ENCODE measurements around the gene PIP5K1B.

PIP5K1B gene

GRCh38 chr9:68817079-68817875 lies 112.2 kb downstream of the PIP5K1B start:
- H3K4me1 ChIP-seq (ENCODE audit: control insufficient read depth, insufficient read depth, low read length): no peaks in the 10 kb centered on the region
- H3K27ac ChIP-seq (ENCODE audit: low read depth, low read length): no peak overlapping the region
- H3K27me3 ChIP-seq (ENCODE audit: control insufficient read depth, insufficient read depth, low read length): no peaks in the 10 kb centered on the region
- H3K9me3 ChIP-seq (ENCODE audit: control insufficient read depth, insufficient read depth, low read length): no peaks in the 10 kb centered on the region
- H3K9ac ChIP-seq (ENCODE audit: low read depth, low read length): no peak overlapping the region
- no peaks in the 10 kb centered on the region for H3K36me3 ChIP-seq (ENCODE audit: control insufficient read depth, insufficient read depth, low read length)
- no peak overlapping the region for H3K4me3 ChIP-seq (ENCODE audit: low read depth, low read length)

GRCh38 chr9:68819065-68819464 lies 114.0 kb downstream of the PIP5K1B start:
- Histone ChIP-seq H3K4me1 (ENCODE audit: control insufficient read depth, insufficient read depth, low read length) (no peaks in the 10 kb centered on the region), H3K36me3 (ENCODE audit: control insufficient read depth, insufficient read depth, low read length) (no peaks in the 10 kb centered on the region), H3K9ac (ENCODE audit: low read depth, low read length) (no peak overlapping the region), H3K27ac (ENCODE audit: low read depth, low read length) (no peak overlapping the region), H3K4me3 (ENCODE audit: low read depth, low read length) (no peak overlapping the region), H3K9me3 (ENCODE audit: control insufficient read depth, insufficient read depth, low read length) (no peaks in the 10 kb centered on the region), H3K27me3 (ENCODE audit: control insufficient read depth, insufficient read depth, low read length) (no peaks in the 10 kb centered on the region)

- no peaks in the 10 kb centered on the region for H3K27me3 ChIP-seq (ENCODE audit: control insufficient read depth, insufficient read depth, low read length)
- no peak overlapping the region for H3K27ac ChIP-seq (ENCODE audit: low read depth, low read length)
- H3K9me3 ChIP-seq (ENCODE audit: control insufficient read depth, insufficient read depth, low read length): no peaks in the 10 kb centered on the region
- no peak overlapping the region for H3K4me3 ChIP-seq (ENCODE audit: low read depth, low read length)
- peaks cover 14% of the 10 kb centered on the region for H3K4me1 ChIP-seq (ENCODE audit: control insufficient read depth, insufficient read depth, low read length)
- no peak overlapping the region for H3K9ac ChIP-seq (ENCODE audit: low read depth, low read length)
- H3K36me3 ChIP-seq (ENCODE audit: control insufficient read depth, insufficient read depth, low read length): no peaks in the 10 kb centered on the region
Observed at GRCh38 chr9:68821911-68822310, 116.9 kb downstream of the PIP5K1B start.

- Histone ChIP-seq H3K36me3 (ENCODE audit: control insufficient read depth, insufficient read depth, low read length) (no peaks in the 10 kb centered on the region), H3K4me3 (ENCODE audit: low read depth, low read length) (no peak overlapping the region), H3K27me3 (ENCODE audit: control insufficient read depth, insufficient read depth, low read length) (no peaks in the 10 kb centered on the region), H3K4me1 (ENCODE audit: control insufficient read depth, insufficient read depth, low read length) (peaks cover 14% of the 10 kb centered on the region), H3K27ac (ENCODE audit: low read depth, low read length) (no peak overlapping the region), H3K9me3 (ENCODE audit: control insufficient read depth, insufficient read depth, low read length) (no peaks in the 10 kb centered on the region), H3K9ac (ENCODE audit: low read depth, low read length) (no peak overlapping the region)
Observed at GRCh38 chr9:68822596-68823165, 117.6 kb downstream of the PIP5K1B start.

- peaks cover 21% of the 10 kb centered on the region for H3K4me1 ChIP-seq (ENCODE audit: control insufficient read depth, insufficient read depth, low read length)
- H3K9ac ChIP-seq (ENCODE audit: low read depth, low read length): no peak overlapping the region
- H3K9me3 ChIP-seq (ENCODE audit: control insufficient read depth, insufficient read depth, low read length): no peaks in the 10 kb centered on the region
- H3K4me3 ChIP-seq (ENCODE audit: low read depth, low read length): no peak overlapping the region
- no peaks in the 10 kb centered on the region for H3K27me3 ChIP-seq (ENCODE audit: control insufficient read depth, insufficient read depth, low read length)
- no peak overlapping the region for H3K27ac ChIP-seq (ENCODE audit: low read depth, low read length)
- no peaks in the 10 kb centered on the region for H3K36me3 ChIP-seq (ENCODE audit: control insufficient read depth, insufficient read depth, low read length)
Observed at GRCh38 chr9:68825762-68826472, 120.9 kb downstream of the PIP5K1B start.

- H3K27ac ChIP-seq (ENCODE audit: low read depth, low read length): no peak overlapping the region
- peaks cover 21% of the 10 kb centered on the region for H3K4me1 ChIP-seq (ENCODE audit: control insufficient read depth, insufficient read depth, low read length)
- no peaks in the 10 kb centered on the region for H3K9me3 ChIP-seq (ENCODE audit: control insufficient read depth, insufficient read depth, low read length)
- H3K4me3 ChIP-seq (ENCODE audit: low read depth, low read length): no peak overlapping the region
- H3K9ac ChIP-seq (ENCODE audit: low read depth, low read length): no peak overlapping the region
- H3K27me3 ChIP-seq (ENCODE audit: control insufficient read depth, insufficient read depth, low read length): no peaks in the 10 kb centered on the region
- H3K36me3 ChIP-seq (ENCODE audit: control insufficient read depth, insufficient read depth, low read length): no peaks in the 10 kb centered on the region
Observed at GRCh38 chr9:68827837-68828744, 123.1 kb downstream of the PIP5K1B start.

- H3K4me3 ChIP-seq (ENCODE audit: low read depth, low read length): no peak overlapping the region
- no peaks in the 10 kb centered on the region for H3K36me3 ChIP-seq (ENCODE audit: control insufficient read depth, insufficient read depth, low read length)
- peaks cover 7% of the 10 kb centered on the region; the same call in 1 of the 2 replicates for H3K4me1 ChIP-seq (ENCODE audit: control insufficient read depth, insufficient read depth, low read length)
- no peak overlapping the region for H3K9ac ChIP-seq (ENCODE audit: low read depth, low read length)
- H3K9me3 ChIP-seq (ENCODE audit: control insufficient read depth, insufficient read depth, low read length): no peaks in the 10 kb centered on the region
- no peak overlapping the region for H3K27ac ChIP-seq (ENCODE audit: low read depth, low read length)
- no peaks in the 10 kb centered on the region for H3K27me3 ChIP-seq (ENCODE audit: control insufficient read depth, insufficient read depth, low read length)
Observed at GRCh38 chr9:68832101-68832500, 127.1 kb downstream of the PIP5K1B start.

- Histone ChIP-seq H3K4me3 (ENCODE audit: low read depth, low read length) (no peak overlapping the region), H3K36me3 (ENCODE audit: control insufficient read depth, insufficient read depth, low read length) (no peaks in the 10 kb centered on the region), H3K9me3 (ENCODE audit: control insufficient read depth, insufficient read depth, low read length) (no peaks in the 10 kb centered on the region), H3K27ac (ENCODE audit: low read depth, low read length) (no peak overlapping the region), H3K4me1 (ENCODE audit: control insufficient read depth, insufficient read depth, low read length) (peaks cover 7% of the 10 kb centered on the region; the same call in 1 of the 2 replicates), H3K9ac (ENCODE audit: low read depth, low read length) (no peak overlapping the region), H3K27me3 (ENCODE audit: control insufficient read depth, insufficient read depth, low read length) (no peaks in the 10 kb centered on the region)
Observed at GRCh38 chr9:68832861-68833518, 128.0 kb downstream of the PIP5K1B start.

- Histone ChIP-seq H3K27ac (ENCODE audit: low read depth, low read length) (no peak overlapping the region), H3K9me3 (ENCODE audit: control insufficient read depth, insufficient read depth, low read length) (no peaks in the 10 kb centered on the region), H3K27me3 (ENCODE audit: control insufficient read depth, insufficient read depth, low read length) (no peaks in the 10 kb centered on the region), H3K4me3 (ENCODE audit: low read depth, low read length) (no peak overlapping the region), H3K36me3 (ENCODE audit: control insufficient read depth, insufficient read depth, low read length) (no peaks in the 10 kb centered on the region), H3K4me1 (ENCODE audit: control insufficient read depth, insufficient read depth, low read length) (no peaks in the 10 kb centered on the region), H3K9ac (ENCODE audit: low read depth, low read length) (no peak overlapping the region)
Observed at GRCh38 chr9:68834931-68835520, 130.0 kb downstream of the PIP5K1B start.

- H3K36me3 ChIP-seq (ENCODE audit: control insufficient read depth, insufficient read depth, low read length): no peaks in the 10 kb centered on the region
- H3K27ac ChIP-seq (ENCODE audit: low read depth, low read length): no peak overlapping the region
- no peak overlapping the region for H3K9ac ChIP-seq (ENCODE audit: low read depth, low read length)
- H3K4me3 ChIP-seq (ENCODE audit: low read depth, low read length): no peak overlapping the region
- no peaks in the 10 kb centered on the region for H3K9me3 ChIP-seq (ENCODE audit: control insufficient read depth, insufficient read depth, low read length)
- H3K4me1 ChIP-seq (ENCODE audit: control insufficient read depth, insufficient read depth, low read length): no peaks in the 10 kb centered on the region
- no peaks in the 10 kb centered on the region for H3K27me3 ChIP-seq (ENCODE audit: control insufficient read depth, insufficient read depth, low read length)
Observed at GRCh38 chr9:68836788-68837187, 131.7 kb downstream of the PIP5K1B start.

Data from HUES48 (cell line).